ENCODE measurements around the gene LRRC10B.
"Not testable (repeated sequence)": the region's sequence is repeated elsewhere in the genome, so short reads cannot be mapped to it uniquely, and the experiment has no call there.

The LRRC10B gene

DNA sequence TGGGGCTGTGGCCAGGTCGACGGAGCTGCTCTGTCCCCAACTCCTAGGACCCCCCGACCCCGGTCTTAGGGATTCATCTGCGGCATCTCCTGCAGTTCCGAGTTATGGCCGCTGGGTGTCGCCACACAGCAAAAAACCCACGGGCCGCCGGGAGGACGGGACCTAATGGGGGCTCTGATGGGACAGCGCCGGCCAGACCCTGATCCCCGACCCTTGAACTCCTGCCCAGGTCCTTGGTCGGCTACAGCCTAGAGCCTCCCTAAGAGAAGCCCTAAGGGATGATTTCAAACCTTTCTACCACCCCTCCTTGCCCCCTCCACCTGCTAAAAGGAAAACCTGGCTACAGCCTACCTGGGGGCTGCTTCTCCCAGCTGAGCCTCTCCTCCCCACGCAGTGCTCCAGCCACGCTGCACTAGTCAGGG is 30.8 kb upstream of the LRRC10B start:
- CTCF ChIA-PET: interaction anchor here (0.6 to 13.6 kb wide), 35 partner anchors 11 to 256 kb away, joined by 3 to 220 read pairs (median 6); partner anchors contain the start of genes CPSF7, LRRC10B and SDHAF2
- TF ChIP-seq, protein P1, sequence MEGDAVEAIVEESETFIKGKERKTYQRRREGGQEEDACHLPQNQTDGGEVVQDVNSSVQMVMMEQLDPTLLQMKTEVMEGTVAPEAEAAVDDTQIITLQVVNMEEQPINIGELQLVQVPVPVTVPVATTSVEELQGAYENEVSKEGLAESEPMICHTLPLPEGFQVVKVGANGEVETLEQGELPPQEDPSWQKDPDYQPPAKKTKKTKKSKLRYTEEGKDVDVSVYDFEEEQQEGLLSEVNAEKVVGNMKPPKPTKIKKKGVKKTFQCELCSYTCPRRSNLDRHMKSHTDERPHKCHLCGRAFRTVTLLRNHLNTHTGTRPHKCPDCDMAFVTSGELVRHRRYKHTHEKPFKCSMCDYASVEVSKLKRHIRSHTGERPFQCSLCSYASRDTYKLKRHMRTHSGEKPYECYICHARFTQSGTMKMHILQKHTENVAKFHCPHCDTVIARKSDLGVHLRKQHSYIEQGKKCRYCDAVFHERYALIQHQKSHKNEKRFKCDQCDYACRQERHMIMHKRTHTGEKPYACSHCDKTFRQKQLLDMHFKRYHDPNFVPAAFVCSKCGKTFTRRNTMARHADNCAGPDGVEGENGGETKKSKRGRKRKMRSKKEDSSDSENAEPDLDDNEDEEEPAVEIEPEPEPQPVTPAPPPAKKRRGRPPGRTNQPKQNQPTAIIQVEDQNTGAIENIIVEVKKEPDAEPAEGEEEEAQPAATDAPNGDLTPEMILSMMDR (IDR thresholded peaks at IDR 0.05; ENCODE audit: insufficient read depth, low read length, missing control alignments): peak; percentile 89
- H3K4me3 ChIP-seq (ENCODE audit: low read depth, low read length): no peak overlapping the region
- POLR2A ChIA-PET: no interaction called here
- DNase-seq (ENCODE audit: low read depth, low spot score): no peak

DNA sequence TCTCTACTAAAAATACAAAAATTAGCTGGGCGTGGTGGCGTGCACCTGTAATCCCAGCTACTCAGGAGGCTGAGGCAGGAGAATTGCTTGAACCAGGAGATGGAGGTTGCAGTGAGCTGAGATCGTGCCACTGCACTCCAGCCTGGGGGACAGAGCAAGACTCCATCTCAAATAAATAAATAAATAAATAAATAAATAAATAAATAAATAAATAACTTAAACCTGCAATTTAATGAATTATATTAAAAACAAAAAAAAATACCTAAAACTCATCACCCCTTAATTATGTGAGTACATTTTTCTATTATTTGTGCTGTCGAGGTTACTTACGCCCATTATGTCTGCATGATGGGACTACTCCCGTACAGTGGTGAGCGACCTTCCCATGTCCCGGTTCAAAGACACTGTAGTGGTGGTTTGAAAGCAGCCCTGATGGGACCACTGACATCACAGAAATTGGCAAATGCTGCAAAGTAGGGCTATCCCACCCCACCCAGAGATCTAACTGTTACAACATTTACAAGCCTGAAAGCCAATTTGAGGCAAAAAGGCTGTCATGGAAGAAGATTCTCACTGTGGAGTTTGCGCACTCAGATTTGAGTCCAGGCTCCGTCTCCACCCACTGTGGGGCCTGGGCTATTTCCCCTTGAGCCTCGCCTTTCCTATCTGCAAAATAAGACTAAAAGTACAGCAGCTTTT is 29.0 kb upstream of the LRRC10B start:
- H3K4me3 ChIP-seq (ENCODE audit: low read depth, low read length); POLR2A ChIA-PET; DNase-seq (ENCODE audit: low read depth, low spot score): not testable (repeated sequence)
- CTCF ChIA-PET: interaction anchor here (0.6 to 13.6 kb wide), 13 partner anchors 9 to 254 kb away, joined by 3 to 220 read pairs (median 62); partner anchors contain the start of gene LRRC10B

DNA sequence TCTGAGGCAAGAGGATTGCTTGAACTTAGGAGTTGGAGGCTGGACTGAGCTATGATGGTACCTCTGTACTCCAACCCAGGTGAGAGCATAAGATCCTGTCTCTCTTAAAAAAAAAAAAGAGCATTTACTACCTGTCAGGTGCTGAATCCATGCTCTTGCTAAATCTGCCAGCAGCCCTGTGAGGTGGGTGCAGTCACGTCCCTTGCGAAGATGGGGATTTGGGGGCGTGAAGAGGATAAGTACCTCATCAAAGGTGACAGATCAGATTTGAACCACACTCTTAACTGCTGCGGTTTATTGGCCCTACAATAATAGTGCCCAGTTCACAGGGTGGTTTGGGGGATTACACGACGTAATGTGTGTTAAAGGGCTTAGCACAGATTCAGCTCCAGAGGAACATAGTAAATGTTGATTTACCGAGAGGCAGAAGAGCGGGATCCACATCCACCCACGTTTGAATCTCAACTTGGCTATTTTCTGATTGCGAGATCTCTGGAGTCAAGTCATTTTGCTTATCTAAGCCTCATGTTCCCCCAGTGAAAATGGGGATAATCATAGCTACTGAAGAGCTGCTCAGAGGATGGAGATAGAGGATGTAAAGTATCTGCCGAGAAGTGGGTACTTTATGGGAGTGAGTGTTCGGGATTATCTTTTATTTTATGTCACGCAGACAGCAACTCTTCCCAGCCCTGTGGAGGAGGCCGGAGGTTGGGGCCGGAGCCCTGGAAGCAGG is 28.1 kb upstream of the LRRC10B start:
- no peak for DNase-seq (ENCODE audit: low read depth, low spot score)
- ChIA-PET POLR2A (no interaction called here), CTCF (interaction anchor here (0.9 to 13.6 kb wide), 9 partner anchors 8 to 253 kb away, joined by 3 to 220 read pairs (median 82); partner anchors contain the start of gene LRRC10B)
- TF ChIP-seq, protein P1 (IDR thresholded peaks at IDR 0.05; ENCODE audit: insufficient read depth, low read length, missing control alignments): no peak
- H3K4me3 ChIP-seq (ENCODE audit: low read depth, low read length): no peak overlapping the region

DNA sequence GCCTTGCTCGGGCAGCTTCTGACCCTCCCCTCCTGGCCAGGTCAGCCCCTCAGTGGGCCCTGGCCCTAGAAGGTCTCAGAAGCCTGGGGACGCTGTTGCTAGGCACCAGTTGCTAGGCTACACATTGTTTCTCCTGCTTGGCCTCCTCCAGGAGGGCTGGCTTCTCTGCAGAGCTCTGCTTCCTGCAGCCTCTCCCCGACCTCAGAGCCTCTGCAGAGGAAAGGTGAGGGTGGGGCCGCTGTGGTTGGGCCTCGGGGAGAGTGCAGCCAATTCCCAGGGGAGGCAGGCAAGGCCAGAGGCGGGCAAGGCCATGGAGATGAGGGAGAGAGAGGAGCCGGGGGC is 27.6 kb upstream of the LRRC10B start:
- TF ChIP-seq, protein P1 (IDR thresholded peaks at IDR 0.05; ENCODE audit: insufficient read depth, low read length, missing control alignments): no peak
- ChIA-PET POLR2A (no interaction called here), CTCF (interaction anchor here (0.9 to 13.6 kb wide), 13 partner anchors 7 to 252 kb away, joined by 3 to 220 read pairs (median 23); partner anchors contain the start of gene LRRC10B)
- H3K4me3 ChIP-seq (ENCODE audit: low read depth, low read length): no peak overlapping the region
- no peak for DNase-seq (ENCODE audit: low read depth, low spot score)

DNA sequence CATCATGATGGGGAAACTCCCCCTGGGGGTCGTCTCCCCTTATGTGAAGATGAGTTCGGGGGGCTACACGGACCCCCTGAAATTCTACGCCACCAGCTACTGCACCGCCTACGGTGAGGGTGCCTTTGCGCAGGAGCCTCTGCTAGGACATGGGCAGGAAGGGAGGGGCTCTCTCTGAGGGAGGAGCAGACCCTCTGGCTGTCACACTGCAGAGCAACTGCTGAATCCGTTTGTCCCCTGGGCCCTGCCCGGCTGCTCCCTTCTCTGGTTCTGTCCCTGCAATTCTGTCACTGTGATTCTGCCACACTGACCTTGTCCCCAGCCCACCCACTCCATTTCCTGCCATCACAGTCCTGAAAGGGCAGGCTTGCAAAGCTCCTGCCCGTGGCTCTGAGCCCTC is 26.7 kb upstream of the LRRC10B start:
- CTCF ChIA-PET: interaction anchor here (0.6 to 13.6 kb wide), 24 partner anchors 10 to 266 kb away, joined by 3 to 220 read pairs (median 4); partner anchors contain the start of gene LRRC10B
- POLR2A ChIA-PET: interaction anchor here (0.6 kb wide), 1 partner anchor 76 kb away, joined by 3 read pairs; no protein-coding TSS in a partner anchor
- DNase-seq (ENCODE audit: low read depth, low spot score): no peak

DNA sequence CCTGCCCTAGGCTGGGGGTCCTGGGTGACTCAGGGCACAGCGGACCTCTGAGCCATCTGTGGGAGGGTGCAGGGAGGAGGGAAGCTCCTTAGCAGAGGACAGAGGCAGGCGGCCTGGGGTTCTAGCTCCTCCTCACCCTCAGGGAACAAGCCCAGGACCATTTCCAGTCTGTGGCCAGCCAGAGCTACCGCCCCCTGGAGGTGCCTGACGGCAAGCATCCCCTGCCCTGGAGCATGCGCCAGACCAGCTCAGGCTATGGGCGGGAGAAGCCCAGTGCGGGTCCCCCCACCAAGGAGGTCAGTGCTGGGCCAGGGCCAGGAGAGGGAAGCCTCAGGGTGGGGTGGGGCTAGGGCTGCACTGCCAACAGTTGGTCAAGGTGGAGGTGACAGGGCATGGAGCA is 26.0 kb upstream of the LRRC10B start:
- ChIA-PET CTCF (interaction anchor here (0.6 to 13.6 kb wide), 23 partner anchors 10 to 251 kb away, joined by 3 to 220 read pairs (median 4); partner anchors contain the start of gene LRRC10B), POLR2A (interaction anchor here (0.6 kb wide), 1 partner anchor 75 kb away, joined by 3 read pairs; no protein-coding TSS in a partner anchor)
- TF ChIP-seq, protein P1 (IDR thresholded peaks at IDR 0.05; ENCODE audit: insufficient read depth, low read length, missing control alignments): peak; percentile 76
- H3K4me3 ChIP-seq (ENCODE audit: low read depth, low read length): no peak overlapping the region
- no peak for DNase-seq (ENCODE audit: low read depth, low spot score)

More for the DNA sequence above, 26.7 kb upstream of the LRRC10B start:
- TF ChIP-seq, protein P1 (IDR thresholded peaks at IDR 0.05; ENCODE audit: insufficient read depth, low read length, missing control alignments): no peak
- no peak overlapping the region for H3K4me3 ChIP-seq (ENCODE audit: low read depth, low read length)
